Adrenal gland (tissue), 9 donors: ENCODE data around the gene SORL1-AS1.

Experiments
- DNase-seq, 7 donors: peaks; one replicate each; pipeline ENCODE4 v3.0.0-alpha.2; 2019 to 2020
- H3K27ac ChIP-seq, 5 donors: fragments of 200-600 bp; sonication (generic) in 4 of 5; 1 replicate in 3 of 5; 2 replicates in 2 of 5; pipeline versions ENCODE4 v1.5.1 to v1.8.0; 2016 to 2020; ENCODE audit warnings: mild to moderate bottlenecking in 1 of 5
- H3K27me3 ChIP-seq: fragments of 200-600 bp; 2 replicates; pipeline ENCODE4 v1.8.0; 2021
- H3K36me3 ChIP-seq, 2 donors: fragments of 200-600 bp; replicated peaks in 1 of 2; 1 replicate in 1 of 2; 2 replicates in 1 of 2; pipeline versions ENCODE4 v1.5.1 to v1.8.0; 2018 to 2022
- H3K4me1 ChIP-seq, 2 donors: fragments of 200-600 bp; replicated peaks in 1 of 2; 1 replicate in 1 of 2; 2 replicates in 1 of 2; pipeline versions ENCODE4 v1.5.1 to v1.8.0; 2018 to 2021
- H3K4me3 ChIP-seq, 4 donors: fragments of 200-600 bp; sonication (generic) in 3 of 4; one replicate each; pipeline ENCODE4 v1.5.1; 2016 to 2018
- H3K9me3 ChIP-seq, 3 donors: fragments of 200-600 bp; sonication (generic) in 1 of 3; replicated peaks in 1 of 3; 1 replicate in 2 of 3; 2 replicates in 1 of 3; pipeline versions ENCODE4 v1.5.1 to v1.8.0; 2016 to 2021
- CTCF ChIP-seq, 6 experiments: fragments of 450-650 bp in 4 of 6; fragments of 200-600 bp in 2 of 6; sonication (generic) in 1 of 6; IDR thresholded peaks; 1 replicate in 5 of 6; 2 replicates in 1 of 6; pipeline versions ENCODE4 v1.5.1 to v1.8.0; 2016 to 2021; ENCODE audit warnings: antibody characterized with exemption in 6 of 6, mild to moderate bottlenecking in 2 of 6, moderate library complexity in 1 of 6
- POLR2A ChIP-seq, 2 donors: fragments of 450-650 bp; IDR thresholded peaks; one replicate each; pipeline ENCODE4 v1.6.1; 2017; ENCODE audit warnings: antibody characterized with exemption in 2 of 2, mild to moderate bottlenecking in 2 of 2, moderate library complexity in 1 of 2
- WGBS, 4 donors: extraction: QIAGEN DNeasy Blood & Tissue Kit in 2 of 4; methylation state at CpG; one replicate each; pipeline versions ENCODE4 v1.1.5 to v1.1.7; 2013 to 2017; 5-methylcytosine and 5-hydroxymethylcytosine counted together
- intact Hi-C, 2 donors: fragments of 100-400 bp; cut with DNase I; formaldehyde crosslinking; loops; one replicate each; pipeline versions ENCODE4 v1.14.1 to v1.15.0; 2022 to 2023
- donor health status: healthy with polysubstance abuse.
- donor health status: Bipolar disorder and iron deficiency.
- donor health status: DM: yes; HTN: yes; CAD: no.
- donor health status: DM: no; HTN: no; CAD: no.
- donor health status: DM: no; HTN: no; CAD: no.

Gene SORL1-AS1

GRCh38 chr11:121497176-121497998 is 44.6 kb upstream of the SORL1-AS1 start:
- WGBS, 4 donors, result 65 to 88% (median 79%) methylated on average over 5 of the region's 5 CpGs
- no peaks in the 10 kb centered on the region for H3K36me3 ChIP-seq
- no peaks in the 10 kb centered on the region for H3K9me3 ChIP-seq
- TF ChIP-seq CTCF (IDR thresholded peaks at IDR 0.05), result no peak
- no peak for TF ChIP-seq POLR2A (IDR thresholded peaks at IDR 0.05)
- no peaks in the 10 kb centered on the region for H3K27me3 ChIP-seq
- no peak overlapping the region for H3K27ac ChIP-seq
- intact Hi-C loops, result no loop called here
- no peak for DNase-seq
- no peak overlapping the region for H3K4me3 ChIP-seq
- H3K4me1 ChIP-seq, result no peaks in the 10 kb centered on the region

- Histone ChIP-seq H3K36me3 (no peaks in the 10 kb centered on the region), H3K27ac (no peak overlapping the region)
- WGBS, 4 donors, result 73 to 81% (median 79%) methylated on average over 7 of the region's 7 CpGs
Observed at GRCh38 chr11:121494355-121495099, 41.8 kb upstream of the SORL1-AS1 start.

GRCh38 chr11:121489823-121490222 is 37.1 kb upstream of the SORL1-AS1 start:
- no peak for DNase-seq
- Histone ChIP-seq H3K36me3 (no peaks in the 10 kb centered on the region), H3K27ac (no peak overlapping the region), H3K27me3 (no peaks in the 10 kb centered on the region), H3K9me3 (no peaks in the 10 kb centered on the region), H3K4me1 (no peaks in the 10 kb centered on the region), H3K4me3 (no peak overlapping the region)
- intact Hi-C loops, result no loop called here
- 88 to 100% (median 95%) methylated on average over 2 of the region's 2 CpGs for WGBS, 4 donors
- TF ChIP-seq POLR2A (IDR thresholded peaks at IDR 0.05), result no peak
- no peak for TF ChIP-seq CTCF (IDR thresholded peaks at IDR 0.05)

More at GRCh38 chr11:121494355-121495099, 41.8 kb upstream of the SORL1-AS1 start:
- H3K9me3 ChIP-seq, result no peaks in the 10 kb centered on the region
- no peaks in the 10 kb centered on the region for H3K4me1 ChIP-seq
- DNase-seq, result no peak
- intact Hi-C loops, result no loop called here
- TF ChIP-seq CTCF (IDR thresholded peaks at IDR 0.05) (no peak), POLR2A (IDR thresholded peaks at IDR 0.05) (no peak)
- H3K27me3 ChIP-seq, result no peaks in the 10 kb centered on the region
- H3K4me3 ChIP-seq, result no peak overlapping the region

- no peaks in the 10 kb centered on the region for H3K36me3 ChIP-seq
- no peaks in the 10 kb centered on the region for H3K9me3 ChIP-seq
- no peaks in the 10 kb centered on the region for H3K4me1 ChIP-seq
- no peak for DNase-seq
- H3K4me3 ChIP-seq, result no peak overlapping the region
- intact Hi-C loops, result no loop called here
- no peaks in the 10 kb centered on the region for H3K27me3 ChIP-seq
- 80 to 85% (median 84%) methylated on average over 6 of the region's 6 CpGs for WGBS, 4 donors
- no peak overlapping the region for H3K27ac ChIP-seq
- TF ChIP-seq POLR2A (IDR thresholded peaks at IDR 0.05), result no peak
- no peak for TF ChIP-seq CTCF (IDR thresholded peaks at IDR 0.05)
Observed at GRCh38 chr11:121488641-121489040, 35.9 kb upstream of the SORL1-AS1 start.
